HCT116 (cell line): ENCODE measurements around the gene SCYGR7. TPM values are rescaled to one million over a fixed set of nuclear protein-coding genes. Genes with fewer than 3 reads are reported as not detected.

Experiments used
- ATAC-seq: fragments of 200-7000 bp; cut with Tn5 transposase; 2 replicates; pipeline ENCODE4 v1.9.1; 2020; ENCODE audit warnings: mild to moderate bottlenecking, moderate library complexity
- BruUV-seq: library from RNA; stranded (reverse); fragments of 400-500 nt; replicated peaks from 2 replicates; lab custom pipeline; 2021; lab: Mats Ljungman, UMichigan
- CTCF ChIA-PET: fragments of 300-600 bp; sonication (Branson Sonifier 250); formaldehyde crosslinking; loops from one replicate; lab custom pipeline; 2021; ENCODE audit warnings: antibody characterized with exemption; lab: Charles Lee
- POLR2A ChIA-PET: fragments of 300-600, 350-600 bp; sonication (Branson Sonifier 250); formaldehyde crosslinking; loops from one replicate; lab custom pipeline; 2021; ENCODE audit warnings: antibody characterized with exemption; lab: Charles Lee
- RAD21 ChIA-PET, 2 experiments: fragments of 300-600 bp; sonication (Branson Sonifier 250); formaldehyde crosslinking; loops; one replicate each; lab custom pipeline; 2023; ENCODE audit warnings: low total read pairs in 2 of 2; ENCODE audit not compliant: uncharacterized antibody in 2 of 2, unreplicated experiment in 2 of 2, low non-redundant PET in 1 of 2; lab: Charles Lee
- DNase-seq: peaks from one replicate; pipeline ENCODE4 v3.0.0-alpha.2; 2010; ENCODE audit warnings: low read depth, low spot score
- H2AFZ ChIP-seq: fragments of 200-600 bp; shearing (Covaris generic), sonication (generic); 2 replicates; pipeline ENCODE4 v1.6.1; 2017; ENCODE audit warnings: low read depth, mixed run types, mixed read lengths, antibody characterized with exemption, low read length; ENCODE audit not compliant: poor library complexity, severe bottlenecking
- H3K27ac ChIP-seq: 2 replicates; pipeline ENCODE4 v1.5.1; 2012; ENCODE audit warnings: low read depth, low read length
- H3K27me3 ChIP-seq: fragments of 200-600 bp; sonication (generic); 2 replicates; pipeline ENCODE4 v1.6.1; 2016; ENCODE audit warnings: mixed run types, low read length, mixed read lengths; ENCODE audit not compliant: insufficient read depth
- H3K36me3 ChIP-seq, 2 experiments: fragments of 200-500 bp in 1 of 2; fragments of 200-600 bp in 1 of 2; sonication (Bioruptor generic) in 1 of 2; sonication (generic) in 1 of 2; 2 replicates each; pipeline versions ENCODE4 v1.5.1 to v1.6.1; 2014 to 2016; ENCODE audit warnings: low read length in 2 of 2, inconsistent platforms in 1 of 2, mixed read lengths in 1 of 2, mixed run types in 1 of 2; ENCODE audit not compliant: insufficient read depth in 2 of 2, control insufficient read depth in 1 of 2
- H3K4me1 ChIP-seq, 2 experiments: fragments of 200-600 bp in 1 of 2; sonication (generic) in 1 of 2; 2 replicates each; pipeline versions ENCODE4 v1.5.1 to v1.6.1; 2012 to 2017; ENCODE audit warnings: low read length in 2 of 2, inconsistent platforms in 1 of 2, mild to moderate bottlenecking in 1 of 2, mixed read lengths in 1 of 2, mixed run types in 1 of 2, moderate library complexity in 1 of 2; ENCODE audit not compliant: insufficient read depth in 2 of 2, control insufficient read depth in 1 of 2
- H3K4me2 ChIP-seq: fragments of 200-600 bp; sonication (generic); 2 replicates; pipeline ENCODE4 v1.6.1; 2017; ENCODE audit warnings: mixed run types, low read length, mixed read lengths
- H3K4me3 ChIP-seq, 2 experiments: fragments of 200-600 bp in 1 of 2; sonication (generic) in 1 of 2; replicated peaks in 1 of 2; 2 replicates each; pipeline ENCODE4 v1.5.1; 2011 to 2016; ENCODE audit warnings: low read length in 2 of 2, control low read depth in 1 of 2, low read depth in 1 of 2, mild to moderate bottlenecking in 1 of 2, mixed read lengths in 1 of 2, mixed run types in 1 of 2
- H3K79me2 ChIP-seq: fragments of 200-600 bp; sonication (generic); 2 replicates; pipeline ENCODE4 v1.6.1; 2017; ENCODE audit warnings: mild to moderate bottlenecking, mixed run types, low read length, moderate library complexity, mixed read lengths; ENCODE audit not compliant: insufficient read depth
- H3K9ac ChIP-seq: fragments of 200-600 bp; sonication (generic); 2 replicates; pipeline ENCODE4 v1.6.1; 2016; ENCODE audit warnings: low read length, mixed read lengths
- H3K9me2 ChIP-seq: fragments of 200-600 bp; sonication (generic), shearing (Covaris generic); 2 replicates; pipeline ENCODE4 v1.6.1; 2017; ENCODE audit warnings: mixed run types, mild to moderate bottlenecking, moderate library complexity; ENCODE audit not compliant: insufficient read depth
- H3K9me3 ChIP-seq, 2 experiments: fragments of 200-500 bp in 1 of 2; fragments of 200-600 bp in 1 of 2; sonication (Bioruptor generic) in 1 of 2; sonication (generic) in 1 of 2; 2 replicates each; pipeline ENCODE4 v1.6.1; 2014 to 2017; ENCODE audit warnings: low read length in 2 of 2, mixed read lengths in 2 of 2, inconsistent platforms in 1 of 2, low read depth in 1 of 2, mild to moderate bottlenecking in 1 of 2, mixed run types in 1 of 2, moderate library complexity in 1 of 2; ENCODE audit not compliant: control insufficient read depth in 1 of 2, insufficient read depth in 1 of 2
- H4K20me1 ChIP-seq: fragments of 200-600 bp; sonication (generic), shearing (Covaris generic); 2 replicates; pipeline ENCODE4 v1.6.1; 2017; ENCODE audit warnings: mixed run types, mild to moderate bottlenecking, moderate library complexity; ENCODE audit not compliant: insufficient read depth
- ATF3 ChIP-seq: IDR thresholded peaks from 2 replicates; pipeline ENCODE4 v1.6.1; 2012
- CBX3 ChIP-seq: IDR thresholded peaks from 2 replicates; pipeline ENCODE4 v1.6.1; 2012; ENCODE audit warnings: low read depth
- CEBPB ChIP-seq: IDR thresholded peaks from 2 replicates; pipeline ENCODE4 v1.6.1; 2012; ENCODE audit warnings: low read depth
- CTCF ChIP-seq, 3 experiments: fragments of 200-600 bp in 1 of 3; sonication (generic) in 1 of 3; IDR thresholded peaks in 2 of 3; conservative IDR thresholded peaks in 1 of 3; 2 replicates each; pipeline ENCODE4 v1.5.1; 2012 to 2017; ENCODE audit warnings: low read depth in 2 of 3, low read length in 2 of 3, antibody characterized with exemption in 1 of 3, borderline replicate concordance in 1 of 3, control low read depth in 1 of 3, mild to moderate bottlenecking in 1 of 3, mixed read lengths in 1 of 3, mixed run types in 1 of 3, moderate library complexity in 1 of 3; ENCODE audit not compliant: insufficient read depth in 1 of 3
- EGR1 ChIP-seq: IDR thresholded peaks from 2 replicates; pipeline ENCODE4 v1.6.1; 2012; ENCODE audit warnings: low read depth
- EZH2 ChIP-seq: fragments of 200-600 bp; sonication (generic); IDR thresholded peaks from 2 replicates; pipeline ENCODE4 v1.6.1; 2017; ENCODE audit warnings: antibody characterized with exemption, mixed run types
- EZH2phosphoT487 ChIP-seq: fragments of 200-600 bp; IDR thresholded peaks from 2 replicates; pipeline ENCODE4 v1.6.1; 2018; ENCODE audit warnings: antibody characterized with exemption, borderline replicate concordance
- JUND ChIP-seq: IDR thresholded peaks from 2 replicates; pipeline ENCODE4 v1.6.1; 2012
- POLR2A ChIP-seq: IDR thresholded peaks from 2 replicates; pipeline ENCODE4 v1.7.0; 2011; ENCODE audit warnings: borderline replicate concordance; ENCODE audit not compliant: insufficient read depth, insufficient read length; ENCODE audit errors: extremely low read depth
- POLR2AphosphoS5 ChIP-seq: IDR thresholded peaks from 2 replicates; pipeline ENCODE4 v1.6.1; 2011; ENCODE audit warnings: mild to moderate bottlenecking, low read depth, low read length, moderate library complexity
- REST ChIP-seq: IDR thresholded peaks from 2 replicates; pipeline ENCODE4 v1.6.1; 2012; ENCODE audit warnings: low read depth
- SIN3A ChIP-seq: IDR thresholded peaks from 2 replicates; pipeline ENCODE4 v1.6.1; 2012; ENCODE audit warnings: low read depth
- SP1 ChIP-seq: IDR thresholded peaks from 2 replicates; pipeline ENCODE4 v1.6.1; 2012; ENCODE audit warnings: low read depth
- ZBTB33 ChIP-seq: IDR thresholded peaks from 2 replicates; pipeline ENCODE4 v1.6.1; 2011; ENCODE audit warnings: mild to moderate bottlenecking, low read length, moderate library complexity; ENCODE audit not compliant: insufficient replicate concordance; ENCODE audit errors: extremely low read depth
- ZFX ChIP-seq: fragments of 450-650 bp; IDR thresholded peaks from 2 replicates; pipeline ENCODE4 v1.6.1; 2017
- intact Hi-C: fragments of 100-400 bp; cut with micrococcal nuclease; formaldehyde crosslinking; loops from 2 replicates; pipeline ENCODE4 v1.10.0; 2022
- total RNA-seq: library from RNA; stranded (reverse); gene quantifications from one replicate; pipeline ENCODE4 v1.2.1, GENCODE V29; 2021; ENCODE audit not compliant: unreplicated experiment

SCYGR7 gene
- total RNA-seq, 1 experiment from 2014 or later: not detected

GRCh38 chr2:227766373-227766883 lies 38.3 kb downstream of the SCYGR7 start (continued):
- TF ChIP-seq REST (no peak), POLR2A (no peak)
- TF ChIP-seq, all 23 proteins: peak for 4

GRCh38 chr2:227767830-227768229 lies 39.7 kb downstream of the SCYGR7 start:
- intact Hi-C loops: loop anchor here (2.0 to 10.0 kb wide), 2 partner anchors 287 to 523 kb away; no protein-coding TSS in a partner anchor
- no peaks in the 10 kb centered on the region for H3K9me3 ChIP-seq
- H2AFZ ChIP-seq: no peak overlapping the region

More at GRCh38 chr2:227767830-227768229, 39.7 kb downstream of the SCYGR7 start:
- Histone ChIP-seq H3K9me2 (no peaks in the 10 kb centered on the region), H3K9ac (no peak overlapping the region), H3K27me3 (no peaks in the 10 kb centered on the region), H3K4me3 (no peak overlapping the region), H3K27ac (no peak overlapping the region), H3K79me2 (no peaks in the 10 kb centered on the region), H3K4me2 (no peak overlapping the region), H4K20me1 (no peaks in the 10 kb centered on the region), H3K4me1 (peaks cover 0 to 6% of the 10 kb centered on the region in 2 experiments; a peak in 1 of 4 replicates), H3K36me3 (no peaks in the 10 kb centered on the region)
- TF ChIP-seq CTCF (IDR thresholded peaks at IDR 0.05 in 2 of 3, conservative IDR thresholded peaks at IDR 0.05 in 1 of 3; ENCODE audit: borderline replicate concordance in 1 of 3, insufficient read depth in 1 of 3, low read depth in 2 of 3, low read length in 2 of 3): no peak
- no peak for TF ChIP-seq EZH2
- no peak for TF ChIP-seq EZH2phosphoT487
- no peak for TF ChIP-seq ZFX
- no peak for TF ChIP-seq CBX3
- no peak for TF ChIP-seq CEBPB
- TF ChIP-seq ATF3: no peak
- TF ChIP-seq SP1: no peak
- TF ChIP-seq POLR2A: no peak
- TF ChIP-seq POLR2AphosphoS5: no peak
- TF ChIP-seq EGR1: no peak
- TF ChIP-seq ZBTB33: no peak
- no peak for TF ChIP-seq JUND
- no peak for TF ChIP-seq SIN3A
- ChIA-PET RAD21 (no interaction called here), POLR2A (no interaction called here), CTCF (interaction anchor here (2.9 to 3.9 kb wide), 2 partner anchors 109 to 361 kb away, joined by 33 to 72 read pairs; no protein-coding TSS in a partner anchor)
- DNase-seq (no peak), ATAC-seq (no peak)
- BruUV-seq: no TSS peak
